H9 (cell line): ENCODE results near the gene CLN5. TPM values are rescaled to one million over a fixed set of nuclear protein-coding genes. Genes with fewer than 3 reads are reported as not detected.
"Not testable (repeated sequence)": the region's sequence is repeated elsewhere in the genome, so short reads cannot be mapped to it uniquely, and the experiment has no call there.

Experiments
- DNase-seq: peaks from one replicate; pipeline ENCODE4 v3.0.0-alpha.2; 2017
- H2AFZ ChIP-seq: one replicate; pipeline ENCODE4 v1.6.1; 2013; ENCODE audit warnings: mild to moderate bottlenecking, low read length, control low read depth, moderate library complexity
- H2AK5ac ChIP-seq: 2 replicates; pipeline ENCODE4 v1.6.1; 2013; ENCODE audit warnings: low read length, control low read depth, mixed read lengths; ENCODE audit not compliant: insufficient read length
- H2BK120ac ChIP-seq: one replicate; pipeline ENCODE4 v1.6.1; 2013; ENCODE audit warnings: low read depth, mild to moderate bottlenecking, low read length, control low read depth, inconsistent platforms; ENCODE audit not compliant: poor library complexity, severe bottlenecking
- H2BK12ac ChIP-seq: 2 replicates; pipeline ENCODE4 v1.6.1; 2013; ENCODE audit warnings: low read length, control low read depth, mixed read lengths, low read depth; ENCODE audit not compliant: insufficient read length
- H2BK15ac ChIP-seq: 2 replicates; pipeline ENCODE4 v1.6.1; 2013; ENCODE audit warnings: low read depth, low read length, control low read depth
- H2BK20ac ChIP-seq: one replicate; pipeline ENCODE4 v1.6.1; 2013; ENCODE audit warnings: low read depth, mild to moderate bottlenecking, low read length, control low read depth, inconsistent platforms; ENCODE audit not compliant: poor library complexity, severe bottlenecking
- H2BK5ac ChIP-seq: 2 replicates; pipeline ENCODE4 v1.6.1; 2013; ENCODE audit warnings: low read length, control low read depth, mixed read lengths; ENCODE audit not compliant: insufficient read length
- H3K14ac ChIP-seq: 2 replicates; pipeline ENCODE4 v1.6.1; 2013; ENCODE audit warnings: low read length, control low read depth; ENCODE audit not compliant: insufficient read depth
- H3K18ac ChIP-seq: 2 replicates; pipeline ENCODE4 v1.6.1; 2013; ENCODE audit warnings: low read depth, mild to moderate bottlenecking, mixed read lengths, low read length, control low read depth; ENCODE audit not compliant: insufficient read length
- H3K23ac ChIP-seq: 2 replicates; pipeline ENCODE4 v1.6.1; 2013; ENCODE audit warnings: low read length, control low read depth, mixed read lengths, low read depth; ENCODE audit not compliant: insufficient read length
- H3K23me2 ChIP-seq: 2 replicates; pipeline ENCODE4 v1.6.1; 2013; ENCODE audit warnings: low read depth, mild to moderate bottlenecking, mixed read lengths, low read length, control low read depth; ENCODE audit not compliant: insufficient read length, poor library complexity, severe bottlenecking
- H3K27ac ChIP-seq: 2 replicates; pipeline ENCODE4 v1.5.1; 2013; ENCODE audit warnings: low read length, control low read depth, mixed read lengths, low read depth; ENCODE audit not compliant: insufficient read length
- H3K27me3 ChIP-seq: 2 replicates; pipeline ENCODE4 v1.6.1; 2013; ENCODE audit warnings: low read length, control low read depth, inconsistent platforms; ENCODE audit not compliant: insufficient read depth
- H3K4ac ChIP-seq: 2 replicates; pipeline ENCODE4 v1.6.1; 2013; ENCODE audit warnings: low read depth, mild to moderate bottlenecking, control low read depth, inconsistent platforms, low read length, moderate library complexity
- H3K4me1 ChIP-seq: 2 replicates; pipeline ENCODE4 v1.6.1; 2013; ENCODE audit warnings: low read length, control low read depth, inconsistent platforms; ENCODE audit not compliant: insufficient read depth
- H3K4me2 ChIP-seq: 2 replicates; pipeline ENCODE4 v1.6.1; 2013; ENCODE audit warnings: low read length, control low read depth, mixed read lengths; ENCODE audit not compliant: insufficient read length, insufficient read depth
- H3K56ac ChIP-seq: 2 replicates; pipeline ENCODE4 v1.6.1; 2013; ENCODE audit warnings: low read depth, mild to moderate bottlenecking, mixed read lengths, low read length, control low read depth; ENCODE audit not compliant: insufficient read length
- H3K79me1 ChIP-seq: 2 replicates; pipeline ENCODE4 v1.6.1; 2013; ENCODE audit warnings: low read depth, mild to moderate bottlenecking, moderate library complexity, low read length, control low read depth, inconsistent platforms; ENCODE audit not compliant: insufficient read depth, poor library complexity, severe bottlenecking
- H3K79me2 ChIP-seq: 2 replicates; pipeline ENCODE4 v1.6.1; 2013; ENCODE audit warnings: low read length, control low read depth, inconsistent platforms; ENCODE audit not compliant: insufficient read depth
- H3K9ac ChIP-seq: 2 replicates; pipeline ENCODE4 v1.6.1; 2013; ENCODE audit warnings: low read length, control low read depth, mixed read lengths; ENCODE audit not compliant: insufficient read length; ENCODE audit errors: extremely low read depth
- H3K9me3 ChIP-seq: one replicate; pipeline ENCODE4 v1.6.1; 2013; ENCODE audit warnings: low read depth, low read length, inconsistent platforms; ENCODE audit not compliant: control insufficient read depth
- H3T11ph ChIP-seq: one replicate; pipeline ENCODE4 v1.6.1; 2013; ENCODE audit warnings: mild to moderate bottlenecking, low read length, control low read depth, inconsistent platforms
- H4K20me1 ChIP-seq: one replicate; pipeline ENCODE4 v1.6.1; 2013; ENCODE audit not compliant: control insufficient read depth, insufficient read length, insufficient read depth
- H4K5ac ChIP-seq: 2 replicates; pipeline ENCODE4 v1.6.1; 2013; ENCODE audit warnings: low read depth, mild to moderate bottlenecking, mixed read lengths, low read length, control low read depth; ENCODE audit not compliant: insufficient read length
- H4K8ac ChIP-seq: replicated peaks from 2 replicates; pipeline ENCODE4 v1.6.1; 2013; ENCODE audit warnings: low read length, control low read depth, mixed read lengths, low read depth; ENCODE audit not compliant: insufficient read length
- H4K91ac ChIP-seq: 2 replicates; pipeline ENCODE4 v1.6.1; 2013; ENCODE audit warnings: low read depth, mild to moderate bottlenecking, moderate library complexity, mixed read lengths, low read length, control low read depth; ENCODE audit not compliant: insufficient read length
- H3K27ac Mint-ChIP-seq, 3 experiments: 2 replicates in 2 of 3; 3 replicates in 1 of 3; pipeline ENCODE4 v1.8.0; 2020 to 2021; ENCODE audit warnings: mixed read lengths in 3 of 3, mild to moderate bottlenecking in 1 of 3, moderate library complexity in 1 of 3
- H3K27me3 Mint-ChIP-seq: 2 replicates; pipeline ENCODE4 v1.8.0; 2021; ENCODE audit warnings: low read depth, mild to moderate bottlenecking, moderate library complexity, mixed read lengths
- H3K36me3 Mint-ChIP-seq, 3 experiments: 2 replicates in 2 of 3; 3 replicates in 1 of 3; pipeline ENCODE4 v1.8.0; 2020 to 2021; ENCODE audit warnings: low read depth in 3 of 3, mixed read lengths in 3 of 3; ENCODE audit not compliant: insufficient read depth in 1 of 3
- H3K4me1 Mint-ChIP-seq, 2 experiments: 2 replicates each; pipeline ENCODE4 v1.8.0; 2020; ENCODE audit warnings: mixed read lengths in 2 of 2
- H3K4me3 Mint-ChIP-seq, 2 experiments: 2 replicates in 1 of 2; 3 replicates in 1 of 2; pipeline ENCODE4 v1.8.0; 2020 to 2021; ENCODE audit warnings: mild to moderate bottlenecking in 2 of 2, mixed read lengths in 2 of 2, moderate library complexity in 1 of 2
- H3K9me3 Mint-ChIP-seq, 2 experiments: 2 replicates in 1 of 2; 3 replicates in 1 of 2; pipeline ENCODE4 v1.8.0; 2020; ENCODE audit warnings: mild to moderate bottlenecking in 2 of 2, mixed read lengths in 2 of 2, moderate library complexity in 1 of 2
- WGBS: extraction: QIAGEN DNeasy Blood & Tissue Kit; methylation state at CpG from one replicate; pipeline ENCODE4 v1.1.7; 2013; ENCODE audit warnings: missing lambda C conversion rate, low lambda C conversion rate, mixed read lengths; ENCODE audit not compliant: insufficient read length; ENCODE audit errors: extremely low coverage; 5-methylcytosine and 5-hydroxymethylcytosine counted together
- total RNA-seq: library from RNA; stranded (reverse); gene quantifications from 2 replicates; pipeline ENCODE4 v1.2.1, GENCODE V29; 2021
- TF ChIP-seq, protein P1 (sequence below): fragments of 200-600 bp; sonication (generic); conservative IDR thresholded peaks from 3 replicates; pipeline ENCODE4 v1.8.0; 2021; ENCODE audit warnings: antibody characterized with exemption, mild to moderate bottlenecking

Gene CLN5
- total RNA-seq, 1 experiment from 2014 or later: 8.3 TPM

DNA sequence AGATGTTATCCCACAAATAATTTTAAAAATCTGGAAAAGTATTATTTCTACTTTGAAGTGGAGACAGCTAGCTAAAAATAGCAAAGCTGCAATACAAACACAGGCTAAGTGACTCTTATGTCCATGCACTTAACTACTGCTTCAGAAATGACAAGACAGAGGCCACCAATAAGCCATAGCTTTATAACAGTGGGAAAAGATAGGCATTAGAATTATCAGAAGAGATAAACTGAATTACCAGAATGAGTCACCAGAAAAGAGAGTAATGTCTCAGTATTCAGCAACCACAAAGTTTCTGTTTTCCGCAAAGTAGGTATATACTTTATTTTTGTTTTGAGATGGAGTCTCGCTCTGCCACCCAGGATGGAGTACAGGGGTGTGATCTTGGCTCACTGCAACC lies 17.1 kb downstream of the CLN5 start:
- Mint-ChIP-seq H3K9me3 (no peaks in the 10 kb centered on the region), H3K27ac (no peak overlapping the region), H3K27me3 (no peaks in the 10 kb centered on the region), H3K36me3 (peaks cover 12 to 59% (median 53%) of the 10 kb centered on the region in 3 experiments; a peak in 6 of 7 replicates), H3K4me1 (no peaks in the 10 kb centered on the region), H3K4me3 (no peak overlapping the region)
- no peak overlapping the region for H3K18ac ChIP-seq
- no peak overlapping the region for H2AK5ac ChIP-seq
- DNase-seq: no peak
- H3K23ac ChIP-seq: no peak overlapping the region
- no peaks in the 10 kb centered on the region for H3K4me1 ChIP-seq
- no peak overlapping the region for H3K9ac ChIP-seq
- no peak overlapping the region for H2AFZ ChIP-seq
- H3K23me2 ChIP-seq: no peaks in the 10 kb centered on the region
- H3K56ac ChIP-seq: no peak overlapping the region
- H2BK5ac ChIP-seq: no peak overlapping the region
- WGBS: no CpG with 5 or more reads among the region's 2 CpGs
- no peaks in the 10 kb centered on the region for H3K9me3 ChIP-seq
- TF ChIP-seq, protein P1, sequence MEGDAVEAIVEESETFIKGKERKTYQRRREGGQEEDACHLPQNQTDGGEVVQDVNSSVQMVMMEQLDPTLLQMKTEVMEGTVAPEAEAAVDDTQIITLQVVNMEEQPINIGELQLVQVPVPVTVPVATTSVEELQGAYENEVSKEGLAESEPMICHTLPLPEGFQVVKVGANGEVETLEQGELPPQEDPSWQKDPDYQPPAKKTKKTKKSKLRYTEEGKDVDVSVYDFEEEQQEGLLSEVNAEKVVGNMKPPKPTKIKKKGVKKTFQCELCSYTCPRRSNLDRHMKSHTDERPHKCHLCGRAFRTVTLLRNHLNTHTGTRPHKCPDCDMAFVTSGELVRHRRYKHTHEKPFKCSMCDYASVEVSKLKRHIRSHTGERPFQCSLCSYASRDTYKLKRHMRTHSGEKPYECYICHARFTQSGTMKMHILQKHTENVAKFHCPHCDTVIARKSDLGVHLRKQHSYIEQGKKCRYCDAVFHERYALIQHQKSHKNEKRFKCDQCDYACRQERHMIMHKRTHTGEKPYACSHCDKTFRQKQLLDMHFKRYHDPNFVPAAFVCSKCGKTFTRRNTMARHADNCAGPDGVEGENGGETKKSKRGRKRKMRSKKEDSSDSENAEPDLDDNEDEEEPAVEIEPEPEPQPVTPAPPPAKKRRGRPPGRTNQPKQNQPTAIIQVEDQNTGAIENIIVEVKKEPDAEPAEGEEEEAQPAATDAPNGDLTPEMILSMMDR: no peak
- H3K4me2 ChIP-seq: no peak overlapping the region
- no peak overlapping the region for H2BK20ac ChIP-seq
- no peaks in the 10 kb centered on the region for H4K20me1 ChIP-seq
- H3K27me3 ChIP-seq: no peaks in the 10 kb centered on the region
- no peak overlapping the region for H3K14ac ChIP-seq
- no peak overlapping the region for H2BK15ac ChIP-seq
- H3K79me2 ChIP-seq: no peaks in the 10 kb centered on the region; the same call in 1 of the 2 replicates
- no peak overlapping the region for H2BK120ac ChIP-seq
- no peaks in the 10 kb centered on the region for H3K79me1 ChIP-seq
- H4K91ac ChIP-seq: no peak overlapping the region
- no peak overlapping the region for H3K27ac ChIP-seq
- H3K4ac ChIP-seq: no peak overlapping the region
- no peak overlapping the region for H4K5ac ChIP-seq
- no peak overlapping the region for H2BK12ac ChIP-seq
- no peak overlapping the region for H3T11ph ChIP-seq
- H4K8ac ChIP-seq: no peak overlapping the region

DNA sequence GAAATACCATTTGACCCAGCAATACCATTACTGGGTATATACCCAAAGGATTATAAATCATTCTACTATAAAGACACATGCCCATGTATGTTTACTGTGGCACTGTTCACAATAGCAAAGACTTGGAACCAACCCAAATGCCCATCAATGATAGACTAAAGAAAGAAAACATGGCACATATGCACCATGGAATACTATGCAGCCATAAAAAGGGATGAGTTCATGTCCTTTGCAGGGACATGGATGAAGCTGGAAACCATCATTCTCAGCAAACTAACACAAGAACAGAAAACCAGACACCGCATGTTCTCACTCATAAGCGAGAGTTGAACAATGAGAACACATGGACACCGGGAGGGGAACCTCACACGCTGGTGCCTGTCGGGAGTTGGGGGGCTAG lies 17.8 kb downstream of the CLN5 start:
- H3K4me1 ChIP-seq, H3K79me2 ChIP-seq, H3K9ac ChIP-seq, H3K9me3 Mint-ChIP-seq, H3K23ac ChIP-seq, H4K8ac ChIP-seq, H3K4me3 Mint-ChIP-seq, H3K9me3 ChIP-seq, H3K14ac ChIP-seq, H3K27ac Mint-ChIP-seq, H3K79me1 ChIP-seq, H2BK20ac ChIP-seq, H4K20me1 ChIP-seq, H3K56ac ChIP-seq, H4K5ac ChIP-seq, H3K4me2 ChIP-seq, H2BK5ac ChIP-seq, H3K4ac ChIP-seq, H3K27me3 Mint-ChIP-seq, H4K91ac ChIP-seq, H3K27ac ChIP-seq, H2AK5ac ChIP-seq, H3K23me2 ChIP-seq, H2AFZ ChIP-seq, H3K4me1 Mint-ChIP-seq, H2BK120ac ChIP-seq, H3K27me3 ChIP-seq, H3T11ph ChIP-seq, H2BK12ac ChIP-seq, DNase-seq, H2BK15ac ChIP-seq, H3K18ac ChIP-seq: not testable (repeated sequence)
- WGBS: no CpG with 5 or more reads among the region's 5 CpGs
- H3K36me3 Mint-ChIP-seq: peaks cover 13 to 62% (median 60%) of the 10 kb centered on the region in 3 experiments; a peak in 6 of 7 replicates
